ENCODE results near the gene SCAF4.

DNA sequence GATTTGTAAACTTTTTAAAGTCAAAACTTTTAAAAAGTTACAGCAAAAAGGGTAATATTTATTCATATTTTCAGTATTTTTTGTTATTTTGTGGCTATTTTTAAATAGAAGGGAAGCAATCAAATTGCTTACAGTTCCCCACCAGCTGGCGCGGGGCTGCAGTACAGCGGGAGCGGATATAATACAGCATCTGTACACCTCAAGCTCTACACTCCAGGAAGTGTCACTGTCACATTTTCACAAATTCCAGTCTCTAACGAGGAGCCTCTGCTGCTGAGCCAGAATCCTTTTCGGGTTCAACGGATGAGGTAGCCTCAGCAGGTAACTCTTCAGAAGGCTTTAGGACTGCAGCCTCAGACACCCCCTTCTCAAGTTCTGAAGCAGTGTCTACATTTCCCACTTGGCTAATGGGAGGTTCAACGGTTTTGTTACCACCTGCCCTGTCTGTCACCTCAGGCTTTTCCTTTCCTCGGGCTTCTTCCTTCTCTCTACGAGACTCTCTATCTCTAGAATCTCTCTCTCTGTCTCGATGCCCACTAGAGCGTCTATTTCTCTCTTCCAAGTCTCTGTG lies 60.7 kb downstream of the SCAF4 start:
- no peak for TF ChIP-seq CTCF (IDR thresholded peaks at IDR 0.05; ENCODE audit: low read length)
- TF ChIP-seq EZH2 (IDR thresholded peaks at IDR 0.05; ENCODE audit: borderline replicate concordance, low read length): no peak
